Activated CD8-positive, alpha-beta T cell treated with anti-CD3 and anti-CD28 coated beads for 36 hours (primary cell): Measurements from ENCODE around the gene TERT. TPM values are rescaled to one million over a fixed set of nuclear protein-coding genes. Genes with fewer than 3 reads are reported as not detected.

Experiments
- ATAC-seq: fragments of 200-7000 bp; cut with Tn5 transposase; one replicate; pipeline ENCODE4 v1.10.0; 2021; ENCODE audit warnings: mild to moderate bottlenecking, moderate library complexity
- CTCF ChIA-PET: fragments of 350-600 bp; sonication (Branson Sonifier 250); formaldehyde crosslinking; loops from one replicate; lab custom pipeline; 2021; ENCODE audit warnings: antibody characterized with exemption; lab: Charles Lee
- POLR2A ChIA-PET: fragments of 350-600 bp; sonication (Branson Sonifier 250); formaldehyde crosslinking; loops from one replicate; lab custom pipeline; 2021; ENCODE audit warnings: antibody characterized with exemption; lab: Charles Lee
- DNase-seq: peaks from one replicate; pipeline ENCODE4 v3.0.0-alpha.2; 2020
- H3K27ac Mint-ChIP-seq: one replicate; pipeline ENCODE4 v1.8.0; 2021; ENCODE audit warnings: mild to moderate bottlenecking, mixed read lengths
- H3K27me3 Mint-ChIP-seq: one replicate; pipeline ENCODE4 v1.8.0; 2021; ENCODE audit warnings: mixed read lengths
- H3K36me3 Mint-ChIP-seq: one replicate; pipeline ENCODE4 v1.8.0; 2021; ENCODE audit warnings: low read depth, mixed read lengths
- H3K4me1 Mint-ChIP-seq: one replicate; pipeline ENCODE4 v1.8.0; 2021; ENCODE audit warnings: low read depth, mixed read lengths
- H3K4me3 Mint-ChIP-seq: one replicate; pipeline ENCODE4 v1.8.0; 2021; ENCODE audit warnings: mild to moderate bottlenecking, moderate library complexity, mixed read lengths
- H3K9me3 Mint-ChIP-seq: one replicate; pipeline ENCODE4 v1.8.0; 2021; ENCODE audit warnings: mixed read lengths
- CTCF ChIP-seq: fragments of 200-600 bp; IDR thresholded peaks from one replicate; pipeline ENCODE4 v1.8.0; 2022; ENCODE audit warnings: antibody characterized with exemption, mild to moderate bottlenecking
- intact Hi-C: fragments of 100-400 bp; cut with micrococcal nuclease; formaldehyde crosslinking; loops from one replicate; pipeline ENCODE4 v1.10.0; 2022
- total RNA-seq, 2 experiments: library from RNA; stranded (reverse); gene quantifications; one replicate each; pipeline ENCODE4 v1.2.3, GENCODE V29; 2021

Gene TERT
- total RNA-seq, 2 experiments from 2014 or later = 12.5 to 12.7 TPM

- no peak for TF ChIP-seq CTCF
- Mint-ChIP-seq H3K36me3 (peaks cover 12% of the 10 kb centered on the region), H3K27ac (peak overlapping the region; percentile 29), H3K9me3 (peaks cover 5% of the 10 kb centered on the region), H3K4me1 (peaks cover 63% of the 10 kb centered on the region), H3K4me3 (peak overlapping the region; percentile 36), H3K27me3 (no peaks in the 10 kb centered on the region)
- intact Hi-C loops = no loop called here
- ChIA-PET CTCF (interaction anchor here (0.8 to 1.6 kb wide), 3 partner anchors 141 to 337 kb away, joined by 3 to 4 read pairs (median 3); no protein-coding TSS in a partner anchor), POLR2A (interaction anchor here (0.7 to 2.3 kb wide), 7 partner anchors 12 to 61 kb away, joined by 3 to 9 read pairs (median 3); partner anchors contain the start of genes CLPTM1L and TERT)
- peak; percentile 73 for DNase-seq
- peak; percentile 59 for ATAC-seq
Measured at GRCh38 chr5:1315709-1316587, 21.1 kb upstream of the TERT start.

GRCh38 chr5:1315018-1315708 lies 20.3 kb upstream of the TERT start:
- ChIA-PET POLR2A (interaction anchor here (1.1 to 2.3 kb wide), 6 partner anchors 13 to 60 kb away, joined by 3 to 9 read pairs (median 4); partner anchors contain the start of genes CLPTM1L and TERT), CTCF (interaction anchor here (0.8 to 1.6 kb wide), 2 partner anchors 330 to 338 kb away, joined by 3 to 4 read pairs; no protein-coding TSS in a partner anchor)
- H3K27ac Mint-ChIP-seq = no peak overlapping the region
- TF ChIP-seq CTCF = no peak
- peaks cover 9% of the 10 kb centered on the region for H3K9me3 Mint-ChIP-seq
- no peaks in the 10 kb centered on the region for H3K27me3 Mint-ChIP-seq
- H3K4me3 Mint-ChIP-seq = no peak overlapping the region
- peaks cover 67% of the 10 kb centered on the region for H3K4me1 Mint-ChIP-seq
- DNase-seq (no peak), ATAC-seq (peak; percentile 1)
- H3K36me3 Mint-ChIP-seq = peaks cover 12% of the 10 kb centered on the region
- intact Hi-C loops = no loop called here

GRCh38 chr5:1314564-1314982 lies 19.7 kb upstream of the TERT start:
- DNase-seq (no peak), ATAC-seq (no peak)
- Mint-ChIP-seq H3K9me3 (peaks cover 10% of the 10 kb centered on the region), H3K4me3 (no peak overlapping the region), H3K27ac (no peak overlapping the region), H3K27me3 (no peaks in the 10 kb centered on the region), H3K36me3 (peaks cover 9% of the 10 kb centered on the region), H3K4me1 (peaks cover 67% of the 10 kb centered on the region)
- intact Hi-C loops = no loop called here
- no peak for TF ChIP-seq CTCF
- ChIA-PET CTCF (no interaction called here), POLR2A (interaction anchor here (1.2 to 2.3 kb wide), 3 partner anchors 14 to 32 kb away, joined by 3 to 9 read pairs (median 5); partner anchors contain the start of gene CLPTM1L)

GRCh38 chr5:1312993-1313833 lies 18.3 kb upstream of the TERT start:
- Mint-ChIP-seq H3K27ac (peak overlapping the region; percentile 21), H3K27me3 (no peaks in the 10 kb centered on the region), H3K4me3 (no peak overlapping the region), H3K9me3 (peaks cover 10% of the 10 kb centered on the region), H3K36me3 (peaks cover 7% of the 10 kb centered on the region), H3K4me1 (peaks cover 71% of the 10 kb centered on the region)
- POLR2A ChIA-PET = no interaction called here
- CTCF ChIA-PET = interaction anchor here (1.3 kb wide), 1 partner anchor 10 kb away, joined by 3 read pairs; no protein-coding TSS in a partner anchor
- ATAC-seq = peak; percentile 61
- peak; percentile 69 for DNase-seq
- no peak for TF ChIP-seq CTCF
- intact Hi-C loops = no loop called here
